Keratinocyte (primary cell): Measurements from ENCODE around the gene TC2N.

Experiments
- CTCF ChIP-seq, 3 experiments: IDR thresholded peaks in 1 of 3; conservative IDR thresholded peaks in 1 of 3; optimal IDR thresholded peaks in 1 of 3; 2 replicates in 2 of 3; 3 replicates in 1 of 3; pipeline versions ENCODE3 to v1.5.1; 2011; ENCODE audit warnings: low read length in 3 of 3, mild to moderate bottlenecking in 3 of 3, moderate library complexity in 2 of 3, control low read depth in 1 of 3, inconsistent platforms in 1 of 3; ENCODE audit not compliant: insufficient read depth in 2 of 3; ENCODE audit errors: extremely low read depth in 1 of 3
- EZH2 ChIP-seq: IDR thresholded peaks from one replicate; pipeline ENCODE4 v1.6.1; 2012; ENCODE audit warnings: inconsistent platforms, mild to moderate bottlenecking, low read length, moderate library complexity

- TF ChIP-seq CTCF (optimal IDR thresholded peaks at IDR 0.05 in 1 of 3, IDR thresholded peaks at IDR 0.05 in 1 of 3, conservative IDR thresholded peaks at IDR 0.05 in 1 of 3; ENCODE audit: extremely low read depth in 1 of 3, insufficient read depth in 2 of 3, low read length in 3 of 3) (no peak), EZH2 (no peak)
Observed at GRCh38 chr14:91878274-91878673, 10.9 kb upstream of the TC2N start.
